NCI-H226 (cell line): ENCODE results near the gene PRR13.

ENCODE experiments used
- DNase-seq: peaks from one replicate; pipeline ENCODE4 v3.0.0-alpha.2; 2015

The PRR13 gene

GRCh38 chr12:53474819-53475218, 33.3 kb downstream of the PRR13 start:
- no peak for DNase-seq

GRCh38 chr12:53476769-53477209, 35.3 kb downstream of the PRR13 start:
- DNase-seq, result no peak

- no peak for DNase-seq
These were observed 37.3 kb downstream of the PRR13 start for GRCh38 chr12:53478865-53479264.

- DNase-seq, result no peak
These were observed 37.8 kb downstream of the PRR13 start for GRCh38 chr12:53479331-53479730.

GRCh38 chr12:53480491-53481442, 39.2 kb downstream of the PRR13 start:
- no peak for DNase-seq

DNA sequence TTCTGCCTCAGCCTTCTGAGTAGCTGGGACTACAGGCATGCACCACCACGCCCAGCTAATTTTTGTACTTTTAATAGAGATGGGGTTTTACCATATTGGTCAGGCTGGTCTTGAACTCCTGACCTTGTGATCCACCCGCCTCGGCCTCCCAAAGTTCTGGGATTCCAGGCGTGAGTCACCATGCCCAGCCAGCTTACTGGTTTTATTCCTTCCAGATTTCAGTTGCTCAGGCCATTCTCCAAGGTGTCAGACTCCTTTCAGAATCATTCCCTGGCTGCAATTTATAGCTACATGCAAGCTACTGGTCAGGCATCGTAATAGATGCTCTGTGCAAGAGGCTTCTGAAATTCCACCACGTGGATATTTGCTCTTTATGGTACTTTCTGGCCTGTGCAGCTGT, 39.9 kb downstream of the PRR13 start:
- peak; percentile 58 for DNase-seq

GRCh38 chr12:53481939-53482586, 40.5 kb downstream of the PRR13 start:
- DNase-seq, result no peak

- no peak for DNase-seq
These were observed 41.2 kb downstream of the PRR13 start for GRCh38 chr12:53482626-53483168.

- no peak for DNase-seq
These were observed 41.9 kb downstream of the PRR13 start for GRCh38 chr12:53483225-53483978.

GRCh38 chr12:53483979-53484377, 42.4 kb downstream of the PRR13 start:
- DNase-seq, result no peak

DNA sequence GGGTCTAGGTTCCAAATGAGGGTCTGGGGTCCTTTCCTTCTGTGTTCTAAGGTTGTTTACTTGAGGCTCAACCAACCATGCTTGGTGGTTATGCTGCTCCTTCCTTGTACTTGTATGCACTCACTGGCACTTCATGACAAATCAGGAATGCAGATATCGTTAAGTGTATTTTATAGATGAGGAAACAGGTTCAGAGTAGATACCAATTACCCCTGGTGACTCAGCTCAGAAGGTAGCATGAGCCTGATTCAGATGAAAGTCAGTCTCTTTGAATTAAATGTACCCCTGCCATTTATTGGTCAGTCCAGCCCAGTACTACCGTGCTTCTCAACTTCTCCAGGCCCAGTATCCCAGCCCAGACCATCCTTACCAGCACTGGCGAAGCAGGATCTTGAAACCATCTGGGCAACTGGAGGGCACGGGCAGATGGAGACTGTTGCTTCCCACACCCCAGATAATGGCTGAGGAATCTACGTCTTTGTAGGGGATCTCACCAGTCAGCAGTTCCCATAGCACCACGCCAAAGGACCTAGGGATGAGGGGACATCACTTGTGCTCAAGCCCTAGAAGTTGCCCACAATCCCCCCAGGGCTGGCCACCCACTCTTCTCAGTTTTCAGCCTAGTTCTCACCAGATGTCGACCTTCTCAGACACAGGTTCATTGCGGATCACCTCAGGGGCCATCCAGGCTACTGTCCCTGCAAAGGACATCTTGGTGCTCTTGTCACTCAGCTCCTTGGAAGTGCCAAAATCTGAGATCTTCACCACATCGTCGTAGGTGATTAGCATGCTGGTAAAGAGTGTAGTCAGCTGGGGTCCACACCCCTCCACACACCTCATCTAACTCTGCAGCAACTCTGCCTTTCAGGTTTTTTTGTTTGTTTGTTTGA, 43.4 kb downstream of the PRR13 start:
- DNase-seq, result no peak

GRCh38 chr12:53485955-53486735, 44.6 kb downstream of the PRR13 start:
- DNase-seq, result no peak

DNA sequence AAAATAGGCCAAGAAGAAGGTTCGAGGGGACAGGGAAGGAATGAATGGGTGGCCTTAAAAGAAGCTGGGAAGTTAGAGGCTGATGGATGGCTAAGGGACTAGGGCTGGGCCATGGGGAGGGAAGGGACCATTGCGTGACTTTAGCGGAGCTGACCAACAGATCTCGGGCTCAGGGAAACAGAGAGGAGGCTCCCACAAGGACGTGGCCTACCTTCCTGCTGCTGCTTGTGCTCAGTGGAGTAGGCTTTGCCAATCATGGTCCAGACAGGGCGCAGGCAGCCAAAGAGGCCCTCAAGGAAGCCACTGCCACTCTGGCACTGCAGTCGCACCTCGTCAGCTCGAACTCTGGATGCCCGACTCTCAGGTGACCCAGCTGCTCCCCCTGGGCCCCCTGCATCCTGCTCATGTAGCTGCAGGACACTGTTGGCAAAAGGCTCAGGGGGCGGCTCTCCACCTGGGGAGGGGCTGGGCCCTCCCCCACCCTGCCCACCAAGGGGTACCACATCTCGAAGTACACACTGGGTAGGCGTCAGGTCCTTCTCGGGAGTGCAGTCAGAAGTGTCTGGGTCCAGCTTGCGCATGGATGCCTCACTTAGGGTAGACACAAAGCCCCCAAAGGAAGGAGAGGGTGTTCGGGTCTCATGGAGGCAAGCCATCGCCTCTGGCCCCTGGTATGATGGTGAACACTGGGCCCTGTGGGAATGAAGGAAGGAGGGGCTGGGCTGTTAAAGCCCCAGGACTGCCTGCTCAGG, 45.4 kb downstream of the PRR13 start:
- no peak for DNase-seq

- DNase-seq, result no peak
These were observed 47.8 kb downstream of the PRR13 start for GRCh38 chr12:53489242-53489864.

- no peak for DNase-seq
These were observed 50.7 kb downstream of the PRR13 start for GRCh38 chr12:53492188-53492587.

- peak; percentile 86 for DNase-seq
These were observed 51.5 kb downstream of the PRR13 start for GRCh38 chr12:53492830-53493609.

- no peak for DNase-seq
These were observed 52.3 kb downstream of the PRR13 start for GRCh38 chr12:53493610-53494391.
